NB4 (cell line): Measurements from ENCODE around the gene CPA5.
"Not testable (repeated sequence)": the region's sequence is repeated elsewhere in the genome, so short reads cannot be mapped to it uniquely, and the experiment has no call there.

Experiments
- DNase-seq: peaks from one replicate; pipeline ENCODE4 v3.0.0; 2010; ENCODE audit warnings: low read depth
- H3K4me3 ChIP-seq: one replicate; pipeline ENCODE4 v1.5.1; 2011; ENCODE audit warnings: mild to moderate bottlenecking, low read depth, low read length, moderate library complexity
- MYC ChIP-seq: IDR thresholded peaks from 2 replicates; pipeline ENCODE4 v1.6.1; 2011; ENCODE audit warnings: low read depth, low read length
- POLR2A ChIP-seq: IDR thresholded peaks from 2 replicates; pipeline ENCODE4 v1.6.1; 2011; ENCODE audit warnings: mild to moderate bottlenecking; ENCODE audit not compliant: insufficient read length; ENCODE audit errors: extremely low read depth
- TF ChIP-seq, protein P1 (sequence below): IDR thresholded peaks from 2 replicates; pipeline ENCODE4 v1.6.1; 2011; ENCODE audit warnings: low read depth, low read length
- TF ChIP-seq, protein P2 (sequence below): IDR thresholded peaks from one replicate; pipeline ENCODE4 v1.5.1; 2012; ENCODE audit warnings: low read depth, low read length

CPA5 gene

DNA sequence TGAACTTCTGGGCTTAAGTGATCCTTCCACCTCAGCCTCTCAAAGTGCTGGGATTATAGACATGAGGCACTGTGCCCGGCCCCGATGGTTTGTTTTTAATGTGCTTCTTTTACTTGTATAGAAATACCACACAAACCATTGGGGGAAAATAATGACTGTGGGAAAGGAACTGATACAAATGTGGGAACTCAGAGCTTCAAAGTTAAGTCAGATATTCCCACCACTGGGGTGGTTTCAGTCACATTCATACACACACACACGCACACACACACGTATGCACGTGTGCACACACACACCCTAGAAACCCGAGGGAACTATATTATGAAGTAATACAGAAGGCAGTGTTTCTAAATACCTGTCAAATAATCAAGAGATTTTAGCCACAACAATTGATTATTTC is 34.6 kb upstream of the CPA5 start:
- TF ChIP-seq, protein P1, sequence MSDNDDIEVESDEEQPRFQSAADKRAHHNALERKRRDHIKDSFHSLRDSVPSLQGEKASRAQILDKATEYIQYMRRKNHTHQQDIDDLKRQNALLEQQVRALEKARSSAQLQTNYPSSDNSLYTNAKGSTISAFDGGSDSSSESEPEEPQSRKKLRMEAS: no peak
- TF ChIP-seq POLR2A (no peak), MYC (no peak)
- TF ChIP-seq, protein P2, sequence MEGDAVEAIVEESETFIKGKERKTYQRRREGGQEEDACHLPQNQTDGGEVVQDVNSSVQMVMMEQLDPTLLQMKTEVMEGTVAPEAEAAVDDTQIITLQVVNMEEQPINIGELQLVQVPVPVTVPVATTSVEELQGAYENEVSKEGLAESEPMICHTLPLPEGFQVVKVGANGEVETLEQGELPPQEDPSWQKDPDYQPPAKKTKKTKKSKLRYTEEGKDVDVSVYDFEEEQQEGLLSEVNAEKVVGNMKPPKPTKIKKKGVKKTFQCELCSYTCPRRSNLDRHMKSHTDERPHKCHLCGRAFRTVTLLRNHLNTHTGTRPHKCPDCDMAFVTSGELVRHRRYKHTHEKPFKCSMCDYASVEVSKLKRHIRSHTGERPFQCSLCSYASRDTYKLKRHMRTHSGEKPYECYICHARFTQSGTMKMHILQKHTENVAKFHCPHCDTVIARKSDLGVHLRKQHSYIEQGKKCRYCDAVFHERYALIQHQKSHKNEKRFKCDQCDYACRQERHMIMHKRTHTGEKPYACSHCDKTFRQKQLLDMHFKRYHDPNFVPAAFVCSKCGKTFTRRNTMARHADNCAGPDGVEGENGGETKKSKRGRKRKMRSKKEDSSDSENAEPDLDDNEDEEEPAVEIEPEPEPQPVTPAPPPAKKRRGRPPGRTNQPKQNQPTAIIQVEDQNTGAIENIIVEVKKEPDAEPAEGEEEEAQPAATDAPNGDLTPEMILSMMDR: no peak
- no peak overlapping the region for H3K4me3 ChIP-seq
- no peak for DNase-seq

DNA sequence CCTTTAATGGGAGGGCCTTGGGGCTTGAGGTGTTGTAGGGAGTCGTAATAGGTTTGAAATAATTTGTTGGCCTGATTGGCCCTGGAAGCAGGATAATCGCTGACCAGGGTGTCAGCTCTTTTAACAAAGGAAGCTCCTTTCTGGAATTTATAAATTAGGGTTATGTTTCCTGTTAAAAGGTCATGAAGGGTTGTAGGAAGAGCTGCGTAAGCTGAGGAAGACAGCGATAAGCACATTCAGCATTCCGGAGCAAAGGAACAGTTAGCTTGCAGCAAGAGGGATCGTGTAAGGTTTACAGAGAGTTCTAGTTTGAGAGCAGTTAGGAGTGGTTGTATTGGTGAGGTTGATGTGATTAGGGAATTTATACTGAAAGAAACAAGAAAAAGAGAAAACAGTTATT is 30.3 kb upstream of the CPA5 start:
- TF ChIP-seq POLR2A (no peak), MYC (no peak)
- TF ChIP-seq, protein P1: no peak
- TF ChIP-seq, protein P2: no peak
- DNase-seq: no peak
- H3K4me3 ChIP-seq: no peak overlapping the region

DNA sequence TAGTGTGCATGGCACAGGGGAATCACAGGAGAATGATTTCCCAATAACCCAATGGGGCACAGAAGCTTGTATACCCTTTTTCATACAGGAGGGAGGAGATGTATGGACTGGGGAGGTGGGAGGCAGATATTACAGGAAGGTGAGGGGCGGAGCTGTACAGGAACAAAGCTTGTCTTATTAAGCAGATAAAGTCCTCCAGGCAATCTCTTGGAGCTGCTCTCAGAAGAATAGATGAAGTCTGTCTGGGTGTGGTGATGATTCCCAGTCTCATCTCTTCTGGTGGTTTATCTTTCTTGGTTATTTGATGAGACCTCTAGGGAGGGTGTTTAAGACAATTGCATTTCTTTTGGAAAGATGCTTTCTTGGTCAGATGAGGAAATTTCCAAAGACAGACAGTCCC is 25.1 kb upstream of the CPA5 start:
- TF ChIP-seq MYC (no peak), POLR2A (no peak)
- TF ChIP-seq, protein P1: no peak
- TF ChIP-seq, protein P2: no peak

DNA sequence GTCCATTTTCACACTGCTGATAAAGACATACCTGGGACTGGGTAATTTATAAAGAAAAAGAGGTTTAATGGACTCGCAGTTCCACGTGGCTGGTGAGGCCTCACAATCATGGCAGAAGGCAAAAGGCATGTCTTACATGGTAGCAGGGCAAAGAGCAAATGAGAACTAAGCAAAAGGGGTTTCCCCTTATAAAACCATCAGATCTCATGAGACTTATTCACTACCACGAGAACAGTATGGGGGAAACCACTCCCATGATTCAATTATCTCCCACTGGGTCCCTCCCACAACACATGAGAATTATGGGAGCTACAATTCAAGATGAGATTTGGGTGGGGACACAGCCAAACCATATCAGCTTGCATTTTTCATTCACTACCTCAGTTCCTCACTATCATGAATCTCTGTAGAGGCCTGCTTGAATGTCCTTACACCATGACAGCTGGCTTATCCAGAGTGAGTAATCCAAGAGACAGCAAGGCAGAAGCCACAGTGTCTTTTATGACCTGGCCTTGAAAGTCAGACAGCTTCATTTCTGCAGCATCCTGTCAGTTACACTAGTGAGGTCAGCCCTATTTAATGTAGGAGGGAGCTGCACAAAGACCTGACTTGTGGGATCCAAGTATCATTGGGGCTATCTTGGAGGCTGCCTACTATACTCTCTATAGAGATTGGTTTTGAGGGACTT is 22.9 kb upstream of the CPA5 start:
- DNase-seq, H3K4me3 ChIP-seq: not testable (repeated sequence)

More for the DNA sequence above, 25.1 kb upstream of the CPA5 start:
- no peak for DNase-seq
- H3K4me3 ChIP-seq: no peak overlapping the region

DNA sequence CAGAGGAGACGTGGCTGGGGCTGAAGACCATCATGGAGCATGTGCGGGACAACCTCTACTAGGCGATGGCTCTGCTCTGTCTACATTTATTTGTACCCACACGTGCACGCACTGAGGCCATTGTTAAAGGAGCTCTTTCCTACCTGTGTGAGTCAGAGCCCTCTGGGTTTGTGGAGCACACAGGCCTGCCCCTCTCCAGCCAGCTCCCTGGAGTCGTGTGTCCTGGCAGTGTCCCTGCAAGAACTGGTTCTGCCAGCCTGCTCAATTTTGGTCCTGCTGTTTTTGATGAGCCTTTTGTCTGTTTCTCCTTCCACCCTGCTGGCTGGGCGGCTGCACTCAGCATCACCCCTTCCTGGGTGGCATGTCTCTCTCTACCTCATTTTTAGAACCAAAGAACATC is 22.0 kb upstream of the CPA5 start:
- DNase-seq: no peak
- no peak overlapping the region for H3K4me3 ChIP-seq
- TF ChIP-seq, protein P2: no peak
- TF ChIP-seq POLR2A: no peak
- TF ChIP-seq MYC: no peak
- TF ChIP-seq, protein P1: no peak

DNA sequence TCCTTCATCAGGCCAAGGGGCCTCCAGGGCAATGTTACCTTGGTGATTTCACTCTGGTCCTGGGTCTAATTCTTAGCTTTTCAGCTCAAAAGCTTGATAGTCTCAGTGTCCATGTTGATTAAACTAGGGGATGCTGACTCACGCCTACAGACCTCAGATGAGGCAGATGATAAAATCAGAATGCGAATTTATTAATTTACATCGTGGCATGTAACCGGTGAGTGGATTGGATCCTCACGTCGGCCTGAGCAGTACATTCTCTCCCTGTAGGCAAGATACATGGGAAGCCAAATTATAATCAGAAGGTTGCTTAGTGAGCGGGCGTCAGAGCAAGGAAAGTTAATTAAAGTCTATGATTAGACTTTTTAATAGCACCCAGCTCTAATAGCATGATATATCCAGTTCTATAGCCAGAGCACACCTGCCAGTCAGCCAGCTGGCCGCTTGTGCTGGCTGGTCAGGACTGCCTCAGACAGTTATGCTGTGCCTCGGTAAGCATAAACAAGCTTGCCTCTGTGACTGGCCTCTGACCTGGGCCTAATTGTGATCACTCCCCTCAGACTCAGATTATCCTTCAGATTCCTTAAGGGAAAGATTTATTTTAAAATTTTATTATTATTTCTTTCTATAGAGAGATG is 20.2 kb upstream of the CPA5 start:
- DNase-seq: no peak
- no peak overlapping the region for H3K4me3 ChIP-seq
- TF ChIP-seq, protein P1: no peak
- TF ChIP-seq, protein P2: no peak
- no peak for TF ChIP-seq POLR2A
- TF ChIP-seq MYC: no peak
